HepG2 (cell line): Measurements from ENCODE around the gene UNC93A. TPM values are rescaled to one million over a fixed set of nuclear protein-coding genes. Genes with fewer than 3 reads are reported as not detected.

Experiments
- ATF1 ChIP-seq: IDR thresholded peaks from 2 replicates; pipeline ENCODE4 v1.6.1; 2016; ENCODE audit warnings: mild to moderate bottlenecking, control low read depth
- HNRNPH1 ChIP-seq: fragments of 200-400 bp; formaldehyde crosslinking; optimal IDR thresholded peaks from 2 replicates; pipeline ENCODE3; 2017; ENCODE audit warnings: mild to moderate bottlenecking, low read depth, low read length
- IRF9 ChIP-seq: sonication (generic); formaldehyde crosslinking; IDR thresholded peaks from 2 replicates; pipeline ENCODE4 v1.8.0; 2022; ENCODE audit warnings: missing genetic modification reagents, mild to moderate bottlenecking, borderline replicate concordance
- KDM5A ChIP-seq: fragments of 200-600 bp; sonication (generic); IDR thresholded peaks from 2 replicates; pipeline ENCODE4 v1.7.0; 2018; ENCODE audit warnings: antibody characterized with exemption, mild to moderate bottlenecking, low read length, borderline replicate concordance
- MYNN ChIP-seq: sonication (generic); formaldehyde crosslinking; IDR thresholded peaks from 2 replicates; pipeline ENCODE4 v1.4.0; 2020; ENCODE audit warnings: mild to moderate bottlenecking, low read depth, missing genetic modification reagents
- NFIB ChIP-seq: sonication (generic); formaldehyde crosslinking; IDR thresholded peaks from 2 replicates; pipeline ENCODE4 v1.9.0; 2021; ENCODE audit warnings: missing genetic modification reagents, mild to moderate bottlenecking, borderline replicate concordance
- NFYB ChIP-seq: sonication (generic); formaldehyde crosslinking; IDR thresholded peaks from 2 replicates; pipeline ENCODE4 v1.4.0; 2020; ENCODE audit warnings: missing genetic modification reagents
- NR0B2 ChIP-seq: sonication (generic); formaldehyde crosslinking; IDR thresholded peaks from 2 replicates; pipeline ENCODE4 v1.4.0; 2020; ENCODE audit warnings: mild to moderate bottlenecking, missing genetic modification reagents
- RBAK ChIP-seq: sonication (generic); formaldehyde crosslinking; IDR thresholded peaks from 2 replicates; pipeline ENCODE4 v1.5.1; 2020; ENCODE audit warnings: mild to moderate bottlenecking, missing genetic modification reagents
- RFX1 ChIP-seq: fragments of 450-650 bp; IDR thresholded peaks from 2 replicates; pipeline ENCODE4 v1.6.1; 2017
- SRSF4 ChIP-seq: fragments of 200-400 bp; formaldehyde crosslinking; IDR thresholded peaks from one replicate; pipeline ENCODE4 v1.6.1; 2018; ENCODE audit warnings: mild to moderate bottlenecking, low read depth, low read length, moderate library complexity; ENCODE audit not compliant: poor library complexity, severe bottlenecking
- THYN1 ChIP-seq: sonication (generic); formaldehyde crosslinking; IDR thresholded peaks from 2 replicates; pipeline ENCODE4 v1.8.1; 2023; ENCODE audit warnings: low read depth, mild to moderate bottlenecking, moderate library complexity, missing genetic modification reagents, borderline replicate concordance
- TOPORS ChIP-seq: sonication (generic); formaldehyde crosslinking; IDR thresholded peaks from 2 replicates; pipeline ENCODE4 v1.8.0; 2023; ENCODE audit warnings: mild to moderate bottlenecking, missing genetic modification reagents
- ZBTB37 ChIP-seq: sonication (generic); formaldehyde crosslinking; IDR thresholded peaks from 2 replicates; pipeline ENCODE4 v1.4.0; 2020; ENCODE audit warnings: mild to moderate bottlenecking, missing genetic modification reagents
- ZBTB39 ChIP-seq: sonication (generic); formaldehyde crosslinking; IDR thresholded peaks from 2 replicates; pipeline ENCODE4 v1.5.0; 2020; ENCODE audit warnings: missing genetic modification reagents
- ZMAT5 ChIP-seq: sonication (generic); formaldehyde crosslinking; IDR thresholded peaks from 2 replicates; pipeline ENCODE4 v1.5.0; 2020; ENCODE audit warnings: mild to moderate bottlenecking, low read depth, missing genetic modification reagents, borderline replicate concordance
- ZNF264 ChIP-seq: sonication (generic); formaldehyde crosslinking; IDR thresholded peaks from 2 replicates; pipeline ENCODE4 v1.4.0; 2020; ENCODE audit warnings: missing genetic modification reagents
- ZNF367 ChIP-seq: sonication (generic); formaldehyde crosslinking; IDR thresholded peaks from 2 replicates; pipeline ENCODE4 v1.4.0; 2020; ENCODE audit warnings: missing genetic modification reagents, borderline replicate concordance
- ZNF567 ChIP-seq: sonication (generic); formaldehyde crosslinking; IDR thresholded peaks from 2 replicates; pipeline ENCODE4 v1.8.1; 2023; ENCODE audit warnings: mild to moderate bottlenecking, missing genetic modification reagents, borderline replicate concordance
- ZNF597 ChIP-seq: sonication (generic); formaldehyde crosslinking; IDR thresholded peaks from 2 replicates; pipeline ENCODE4 v1.5.0; 2020; ENCODE audit warnings: missing genetic modification reagents
- ZNF816 ChIP-seq: sonication (generic); formaldehyde crosslinking; IDR thresholded peaks from 2 replicates; pipeline ENCODE4 v1.8.0; 2022; ENCODE audit warnings: missing genetic modification reagents, mild to moderate bottlenecking, borderline replicate concordance
- polyA plus RNA-seq, 8 experiments: library from polyadenylated mRNA; depleted of rRNA in 3 of 8; stranded (reverse) in 7 of 8; unstranded in 1 of 8; fragments of >200 nt; fragmentation: Illumina TruSeq in 4 of 8; extraction: Trizol in 4 of 8; gene quantifications; 2 replicates each; pipeline versions ENCODE4 v1.2.1 to v1.2.3, GENCODE V29; 2011 to 2016; ENCODE audit warnings: low read depth in 4 of 8, missing spikeins in 1 of 8, mixed read lengths in 1 of 8; ENCODE audit not compliant: insufficient read depth in 1 of 8
- total RNA-seq, 5 experiments: library from RNA; depleted of rRNA; stranded (reverse); fragments of >200 nt; fragmentation: Illumina TruSeq; extraction: Trizol; gene quantifications; 2 replicates each; pipeline ENCODE4 v1.2.3, GENCODE V29; 2016; ENCODE audit warnings: low read depth in 1 of 5

The UNC93A gene
- total and polyA plus RNA-seq, 2 of the 13 experiments (the other 11 are each of a cell fraction or from before 2014, with no cell fraction given), result 11.0 to 42.7 TPM

- no peak for TF ChIP-seq ATF1 (CRISPR knock-in tag)
- TF ChIP-seq NFIB (CRISPR knock-in tag), result no peak
- TF ChIP-seq NR0B2 (CRISPR knock-in tag), result no peak
- no peak for TF ChIP-seq ZBTB39
- TF ChIP-seq KDM5A, result no peak
- TF ChIP-seq THYN1 (CRISPR knock-in tag), result no peak
- TF ChIP-seq ZNF597, result no peak
- TF ChIP-seq ZBTB37, result peak; percentile 74; the same call in 1 of the 2 replicates
- no peak for TF ChIP-seq SRSF4
- no peak; the same call in 1 of the 2 replicates for TF ChIP-seq ZNF816 (CRISPR knock-in tag)
- TF ChIP-seq TOPORS (CRISPR knock-in tag), result peak; percentile 58; the same call in 1 of the 2 replicates
- no peak for TF ChIP-seq ZNF367 (CRISPR knock-in tag)
- no peak for TF ChIP-seq MYNN
- no peak for TF ChIP-seq RBAK
- TF ChIP-seq HNRNPH1, result no peak
- TF ChIP-seq ZMAT5, result no peak
- no peak for TF ChIP-seq RFX1
- TF ChIP-seq ZNF567, result no peak
- TF ChIP-seq NFYB (CRISPR knock-in tag), result no peak
- no peak for TF ChIP-seq IRF9 (CRISPR knock-in tag)
- TF ChIP-seq ZNF264 (CRISPR knock-in tag), result 0 out of 2 replicates have a peak, but pooled peaks have one; percentile 50
Observed at GRCh38 chr6:167290786-167291622, at the start of gene UNC93A (continued).
